SK-N-SH (cell line): ENCODE results near the gene DLX6. TPM values are rescaled to one million over a fixed set of nuclear protein-coding genes. Genes with fewer than 3 reads are reported as not detected.

Experiments used
- CTCF ChIA-PET: fragments of 300-600, 350-600 bp; formaldehyde crosslinking; extraction: SDS; loops from one replicate; lab custom pipeline; 2021; lab: Yijun Ruan, JAX
- POLR2A ChIA-PET: fragments of 350-600 bp; sonication (Branson Sonifier 250); formaldehyde crosslinking; extraction: SDS; loops from one replicate; lab custom pipeline; 2020; ENCODE audit warnings: antibody characterized with exemption, inconsistent platforms; lab: Yijun Ruan, JAX
- DNase-seq: peaks from one replicate; pipeline ENCODE4 v3.0.0; 2012
- H2AFZ ChIP-seq: fragments of 200-600 bp; sonication (generic); 2 replicates; pipeline ENCODE4 v1.8.1; 2016; ENCODE audit warnings: antibody characterized with exemption, mild to moderate bottlenecking, low read depth
- H3F3A ChIP-seq: fragments of 200-600 bp; sonication (generic); replicated peaks from 2 replicates; pipeline ENCODE3; 2016; ENCODE audit warnings: antibody characterized with exemption, mild to moderate bottlenecking; ENCODE audit not compliant: insufficient read depth
- H3K27ac ChIP-seq, 2 experiments: fragments of 200-500 bp in 1 of 2; fragments of 200-600 bp in 1 of 2; sonication (Bioruptor generic) in 1 of 2; sonication (generic), shearing (Covaris generic) in 1 of 2; 2 replicates each; pipeline versions ENCODE4 v1.5.1 to v1.6.1; 2014 to 2016; ENCODE audit warnings: low read depth in 2 of 2, inconsistent platforms in 1 of 2, low read length in 1 of 2, mild to moderate bottlenecking in 1 of 2, mixed read lengths in 1 of 2
- H3K27me3 ChIP-seq: fragments of 200-600 bp; sonication (generic), shearing (Covaris generic); 2 replicates; pipeline ENCODE4 v1.6.1; 2016; ENCODE audit warnings: mixed run types; ENCODE audit not compliant: insufficient read depth
- H3K36me3 ChIP-seq, 2 experiments: fragments of 200-500 bp in 1 of 2; fragments of 200-600 bp in 1 of 2; sonication (Bioruptor generic) in 1 of 2; sonication (generic) in 1 of 2; replicated peaks in 1 of 2; 2 replicates each; pipeline versions ENCODE3 to v1.5.1; 2014 to 2016; ENCODE audit warnings: low read length in 1 of 2, mild to moderate bottlenecking in 1 of 2; ENCODE audit not compliant: insufficient read depth in 2 of 2, control insufficient read depth in 1 of 2
- H3K4me1 ChIP-seq, 2 experiments: fragments of 200-500 bp in 1 of 2; fragments of 200-600 bp in 1 of 2; sonication (Bioruptor generic) in 1 of 2; sonication (generic), shearing (Covaris generic) in 1 of 2; 2 replicates each; pipeline versions ENCODE4 v1.5.1 to v1.6.1; 2014 to 2016; ENCODE audit warnings: low read depth in 1 of 2, low read length in 1 of 2, mixed run types in 1 of 2; ENCODE audit not compliant: insufficient read depth in 2 of 2, control insufficient read depth in 1 of 2
- H3K4me2 ChIP-seq: fragments of 200-600 bp; sonication (generic), shearing (Covaris generic); 2 replicates; pipeline ENCODE4 v1.6.1; 2017; ENCODE audit warnings: mixed run types
- H3K4me3 ChIP-seq, 2 experiments: fragments of 200-500 bp in 1 of 2; fragments of 200-600 bp in 1 of 2; sonication (Bioruptor generic) in 1 of 2; sonication (generic), shearing (Covaris generic) in 1 of 2; 2 replicates each; pipeline versions ENCODE4 v1.5.1 to v1.8.1; 2014 to 2016; ENCODE audit warnings: low read depth in 2 of 2, inconsistent platforms in 1 of 2, low read length in 1 of 2, mild to moderate bottlenecking in 1 of 2, mixed read lengths in 1 of 2, moderate library complexity in 1 of 2
- H3K79me2 ChIP-seq: fragments of 200-600 bp; sonication (generic); 2 replicates; pipeline ENCODE4 v1.8.1; 2017; ENCODE audit warnings: mild to moderate bottlenecking; ENCODE audit not compliant: insufficient read depth
- H3K9ac ChIP-seq: fragments of 200-600 bp; sonication (generic); 2 replicates; pipeline ENCODE4 v1.6.1; 2017; ENCODE audit warnings: mixed run types
- H3K9me2 ChIP-seq: fragments of 200-600 bp; sonication (generic); 2 replicates; pipeline ENCODE4 v1.6.1; 2017; ENCODE audit warnings: mixed run types
- H3K9me3 ChIP-seq: fragments of 200-600 bp; sonication (generic); 2 replicates; pipeline ENCODE4 v1.6.1; 2017; ENCODE audit warnings: mixed run types, mild to moderate bottlenecking, moderate library complexity
- H4K20me1 ChIP-seq: fragments of 200-600 bp; sonication (generic); 2 replicates; pipeline ENCODE4 v1.6.1; 2017; ENCODE audit warnings: mild to moderate bottlenecking, mixed run types; ENCODE audit not compliant: insufficient read depth
- CTCF ChIP-seq: fragments of 200-600 bp; sonication (generic); IDR thresholded peaks from 2 replicates; pipeline ENCODE4 v1.6.1; 2017; ENCODE audit warnings: antibody characterized with exemption, mild to moderate bottlenecking, moderate library complexity
- EZH2phosphoT487 ChIP-seq: fragments of 200-600 bp; sonication (generic); IDR thresholded peaks from 2 replicates; pipeline ENCODE4 v1.6.1; 2017; ENCODE audit warnings: low read depth, mixed run types, mild to moderate bottlenecking, antibody characterized with exemption, moderate library complexity, borderline replicate concordance
- FOXJ3 ChIP-seq: sonication (generic); formaldehyde crosslinking; IDR thresholded peaks from 2 replicates; pipeline ENCODE4 v1.5.1; 2020; ENCODE audit warnings: mild to moderate bottlenecking, missing genetic modification reagents
- GABPA ChIP-seq: IDR thresholded peaks from 2 replicates; pipeline ENCODE4 v1.4.0; 2012; ENCODE audit warnings: low read depth, mild to moderate bottlenecking
- JUND ChIP-seq: IDR thresholded peaks from 2 replicates; pipeline ENCODE4 v1.4.0; 2012
- MAX ChIP-seq: IDR thresholded peaks from 2 replicates; pipeline ENCODE4 v1.4.0; 2012; ENCODE audit warnings: low read depth
- MEF2A ChIP-seq: IDR thresholded peaks from 2 replicates; pipeline ENCODE4 v1.4.0; 2012; ENCODE audit warnings: low read depth, borderline replicate concordance
- REST ChIP-seq: IDR thresholded peaks from 2 replicates; pipeline ENCODE4 v1.6.1; 2012; ENCODE audit warnings: mild to moderate bottlenecking, low read depth, low read length, moderate library complexity
- RFX5 ChIP-seq: IDR thresholded peaks from 2 replicates; pipeline ENCODE4 v1.6.1; 2012; ENCODE audit warnings: mild to moderate bottlenecking, improper control_type of control experiment, low read length
- RXRA ChIP-seq: IDR thresholded peaks from 2 replicates; pipeline ENCODE4 v1.4.0; 2012; ENCODE audit warnings: low read depth, mild to moderate bottlenecking, borderline replicate concordance
- SMC3 ChIP-seq: IDR thresholded peaks from 2 replicates; pipeline ENCODE4 v1.6.1; 2012; ENCODE audit warnings: low read depth, low read length, improper control_type of control experiment
- USF2 ChIP-seq: fragments of 150-350 bp; IDR thresholded peaks from 2 replicates; pipeline ENCODE4 v1.6.1; 2017; ENCODE audit warnings: antibody characterized with exemption, low read length, low read depth, borderline replicate concordance
- ZBTB33 ChIP-seq: IDR thresholded peaks from 2 replicates; pipeline ENCODE4 v1.4.0; 2012; ENCODE audit warnings: low read depth, borderline replicate concordance
- WGBS: methylation state at CpG from one replicate; pipeline ENCODE4 v1.1.6; 2017; ENCODE audit warnings: low lambda C conversion rate; 5-methylcytosine and 5-hydroxymethylcytosine counted together
- polyA plus RNA-seq, 3 experiments: library from polyadenylated mRNA; depleted of rRNA; stranded (reverse); fragments of >200 nt; gene quantifications; 2 replicates each; pipeline ENCODE4 v1.2.3, GENCODE V29; 2012

DLX6 gene
- polyA plus RNA-seq, 1 of the 3 experiments (the other 2 are of a cell fraction), result 0.23 TPM

- Histone ChIP-seq H3F3A (no peaks in the 10 kb centered on the region), H3K9ac (no peak overlapping the region), H3K9me2 (no peaks in the 10 kb centered on the region), H3K27ac (no peak overlapping the region), H4K20me1 (no peaks in the 10 kb centered on the region), H3K9me3 (no peaks in the 10 kb centered on the region), H3K36me3 (no peaks in the 10 kb centered on the region), H3K27me3 (0 out of 2 replicates have a peak, but pooled peaks cover 2% of the 10 kb centered on the region), H2AFZ (no peak overlapping the region), H3K4me1 (no peaks in the 10 kb centered on the region; a peak in 1 of 4 replicates), H3K4me2 (no peak overlapping the region), H3K79me2 (no peaks in the 10 kb centered on the region), H3K4me3 (no peak overlapping the region)
- no peak for TF ChIP-seq RXRA
- TF ChIP-seq RFX5, result no peak
- no peak for TF ChIP-seq USF2
- no peak for TF ChIP-seq CTCF
- TF ChIP-seq JUND, result no peak
- no peak for TF ChIP-seq MEF2A
- DNase-seq, result no peak
- 20% methylated on average over 1 of the region's 1 CpG for WGBS
- POLR2A ChIA-PET, result no interaction called here
- CTCF ChIA-PET, result interaction anchor here (1.2 to 1.7 kb wide), 3 partner anchors 9 to 40 kb away, joined by 3 to 4 read pairs (median 4); no protein-coding TSS in a partner anchor
Observed at GRCh38 chr7:96986901-96987300, 18.5 kb upstream of the DLX6 start.

GRCh38 chr7:96987719-96988118, 17.6 kb upstream of the DLX6 start:
- 0 out of 2 replicates have a peak, but pooled peaks cover 4% of the 10 kb centered on the region for H3K27me3 ChIP-seq
- ChIA-PET POLR2A (no interaction called here), CTCF (interaction anchor here (1.2 to 1.7 kb wide), 3 partner anchors 10 to 40 kb away, joined by 3 to 4 read pairs (median 4); no protein-coding TSS in a partner anchor)
- H3K36me3 ChIP-seq, result no peaks in the 10 kb centered on the region
- TF ChIP-seq ZBTB33 (no peak), SMC3 (no peak), MAX (no peak), EZH2phosphoT487 (no peak), GABPA (no peak), MEF2A (no peak), JUND (no peak), FOXJ3 (CRISPR knock-in tag) (no peak), REST (no peak)
- H3K4me3 ChIP-seq, result no peak overlapping the region
- no peaks in the 10 kb centered on the region for H4K20me1 ChIP-seq
- H3K4me1 ChIP-seq, result no peaks in the 10 kb centered on the region; a peak in 1 of 4 replicates
- H3K79me2 ChIP-seq, result no peaks in the 10 kb centered on the region
- no peak for DNase-seq
- H3K9ac ChIP-seq, result no peak overlapping the region
- no peak overlapping the region for H2AFZ ChIP-seq
- H3F3A ChIP-seq, result no peaks in the 10 kb centered on the region
- H3K4me2 ChIP-seq, result no peak overlapping the region
- no peaks in the 10 kb centered on the region for H3K9me2 ChIP-seq
- no peak overlapping the region for H3K27ac ChIP-seq
- H3K9me3 ChIP-seq, result no peaks in the 10 kb centered on the region
